Measurements from ENCODE around the gene DCBLD2.

The DCBLD2 gene

DNA sequence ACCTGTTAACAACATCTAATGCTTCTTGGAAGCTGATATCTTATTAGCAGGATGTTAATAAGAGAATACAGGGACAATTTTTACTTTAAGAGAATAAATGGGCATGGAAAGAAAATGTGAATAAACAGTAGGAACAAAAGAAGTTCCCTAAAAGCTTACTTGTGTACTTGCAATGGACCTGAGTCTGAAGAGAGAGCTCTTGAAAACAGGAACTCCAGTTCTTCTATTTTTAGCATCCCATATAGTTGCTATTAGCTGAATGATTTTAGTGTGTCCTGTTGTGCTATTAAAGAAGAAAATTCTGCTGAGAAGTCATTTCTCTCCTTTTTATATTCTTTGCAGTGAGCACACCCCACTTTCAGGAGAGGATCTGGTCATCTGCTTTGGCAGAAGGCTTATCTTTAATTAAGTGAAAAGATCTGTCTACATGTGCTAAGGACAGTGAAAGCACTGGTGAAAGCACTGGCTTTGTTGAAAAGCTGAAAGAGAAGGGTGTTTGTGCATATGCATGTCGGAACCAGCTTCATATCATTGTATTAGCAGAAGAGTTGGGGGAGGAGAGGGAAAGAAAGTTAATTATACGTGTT, 139.8 kb downstream of the DCBLD2 start:
- TF ChIP-seq POLR2AphosphoS5 (IDR thresholded peaks at IDR 0.05; ENCODE audit: low read depth), result no peak
- peak; percentile 96 for TF ChIP-seq SPI1 (IDR thresholded peaks at IDR 0.05; ENCODE audit: borderline replicate concordance, low read depth)
- Histone ChIP-seq H3K4me3 (replicated peaks; ENCODE audit: insufficient read depth, low read length) (no peak overlapping the region), H3K27me3 (ENCODE audit: insufficient read depth, poor library complexity, severe bottlenecking) (no peaks in the 10 kb centered on the region), H3K27ac (replicated peaks) (peak overlapping the region; percentile 75)
- DNase-seq (ENCODE audit: low read depth in 1 of 2, low spot score in 1 of 2), result peak in 1 of 2 experiments; percentile 31

- TF ChIP-seq SPI1 (IDR thresholded peaks at IDR 0.05; ENCODE audit: borderline replicate concordance, low read depth), result no peak
- TF ChIP-seq POLR2AphosphoS5 (IDR thresholded peaks at IDR 0.05; ENCODE audit: low read depth), result no peak
- TF ChIP-seq, protein P1, sequence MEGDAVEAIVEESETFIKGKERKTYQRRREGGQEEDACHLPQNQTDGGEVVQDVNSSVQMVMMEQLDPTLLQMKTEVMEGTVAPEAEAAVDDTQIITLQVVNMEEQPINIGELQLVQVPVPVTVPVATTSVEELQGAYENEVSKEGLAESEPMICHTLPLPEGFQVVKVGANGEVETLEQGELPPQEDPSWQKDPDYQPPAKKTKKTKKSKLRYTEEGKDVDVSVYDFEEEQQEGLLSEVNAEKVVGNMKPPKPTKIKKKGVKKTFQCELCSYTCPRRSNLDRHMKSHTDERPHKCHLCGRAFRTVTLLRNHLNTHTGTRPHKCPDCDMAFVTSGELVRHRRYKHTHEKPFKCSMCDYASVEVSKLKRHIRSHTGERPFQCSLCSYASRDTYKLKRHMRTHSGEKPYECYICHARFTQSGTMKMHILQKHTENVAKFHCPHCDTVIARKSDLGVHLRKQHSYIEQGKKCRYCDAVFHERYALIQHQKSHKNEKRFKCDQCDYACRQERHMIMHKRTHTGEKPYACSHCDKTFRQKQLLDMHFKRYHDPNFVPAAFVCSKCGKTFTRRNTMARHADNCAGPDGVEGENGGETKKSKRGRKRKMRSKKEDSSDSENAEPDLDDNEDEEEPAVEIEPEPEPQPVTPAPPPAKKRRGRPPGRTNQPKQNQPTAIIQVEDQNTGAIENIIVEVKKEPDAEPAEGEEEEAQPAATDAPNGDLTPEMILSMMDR (IDR thresholded peaks at IDR 0.05; ENCODE audit: insufficient read depth, low read length), result no peak
- TF ChIP-seq, protein P2, sequence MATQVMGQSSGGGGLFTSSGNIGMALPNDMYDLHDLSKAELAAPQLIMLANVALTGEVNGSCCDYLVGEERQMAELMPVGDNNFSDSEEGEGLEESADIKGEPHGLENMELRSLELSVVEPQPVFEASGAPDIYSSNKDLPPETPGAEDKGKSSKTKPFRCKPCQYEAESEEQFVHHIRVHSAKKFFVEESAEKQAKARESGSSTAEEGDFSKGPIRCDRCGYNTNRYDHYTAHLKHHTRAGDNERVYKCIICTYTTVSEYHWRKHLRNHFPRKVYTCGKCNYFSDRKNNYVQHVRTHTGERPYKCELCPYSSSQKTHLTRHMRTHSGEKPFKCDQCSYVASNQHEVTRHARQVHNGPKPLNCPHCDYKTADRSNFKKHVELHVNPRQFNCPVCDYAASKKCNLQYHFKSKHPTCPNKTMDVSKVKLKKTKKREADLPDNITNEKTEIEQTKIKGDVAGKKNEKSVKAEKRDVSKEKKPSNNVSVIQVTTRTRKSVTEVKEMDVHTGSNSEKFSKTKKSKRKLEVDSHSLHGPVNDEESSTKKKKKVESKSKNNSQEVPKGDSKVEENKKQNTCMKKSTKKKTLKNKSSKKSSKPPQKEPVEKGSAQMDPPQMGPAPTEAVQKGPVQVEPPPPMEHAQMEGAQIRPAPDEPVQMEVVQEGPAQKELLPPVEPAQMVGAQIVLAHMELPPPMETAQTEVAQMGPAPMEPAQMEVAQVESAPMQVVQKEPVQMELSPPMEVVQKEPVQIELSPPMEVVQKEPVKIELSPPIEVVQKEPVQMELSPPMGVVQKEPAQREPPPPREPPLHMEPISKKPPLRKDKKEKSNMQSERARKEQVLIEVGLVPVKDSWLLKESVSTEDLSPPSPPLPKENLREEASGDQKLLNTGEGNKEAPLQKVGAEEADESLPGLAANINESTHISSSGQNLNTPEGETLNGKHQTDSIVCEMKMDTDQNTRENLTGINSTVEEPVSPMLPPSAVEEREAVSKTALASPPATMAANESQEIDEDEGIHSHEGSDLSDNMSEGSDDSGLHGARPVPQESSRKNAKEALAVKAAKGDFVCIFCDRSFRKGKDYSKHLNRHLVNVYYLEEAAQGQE (IDR thresholded peaks at IDR 0.05; ENCODE audit: insufficient replicate concordance, low read depth), result no peak
- no peak for TF ChIP-seq GABPA (IDR thresholded peaks at IDR 0.05; ENCODE audit: low read depth)
- Histone ChIP-seq H3K4me3 (replicated peaks; ENCODE audit: insufficient read depth, low read length) (no peak overlapping the region), H3K27ac (replicated peaks) (no peak overlapping the region), H3K27me3 (ENCODE audit: insufficient read depth, poor library complexity, severe bottlenecking) (no peaks in the 10 kb centered on the region)
- DNase-seq (ENCODE audit: low read depth in 1 of 2, low spot score in 1 of 2), result no peak
These were observed 141.9 kb downstream of the DCBLD2 start for GRCh38 chr3:98759629-98760028.

DNA sequence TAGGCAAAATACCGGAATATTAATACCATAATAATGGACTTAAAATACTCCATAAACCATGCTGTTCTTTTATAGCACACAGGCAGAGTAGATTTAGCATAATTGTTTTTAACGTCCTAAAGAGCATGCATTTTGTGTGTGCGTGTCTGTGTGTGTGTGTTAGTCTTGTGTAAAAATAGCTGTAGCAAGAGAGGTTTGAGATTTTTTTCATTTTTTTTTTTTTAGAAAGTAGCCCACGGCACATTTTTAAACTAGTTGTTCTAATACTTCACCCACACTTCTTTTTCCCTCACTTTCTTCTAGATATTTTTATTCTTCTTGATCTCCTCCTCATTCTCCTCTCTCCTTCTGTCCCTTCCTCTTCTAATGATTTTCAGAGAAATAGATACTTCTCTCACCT, 145.9 kb downstream of the DCBLD2 start:
- no peak for DNase-seq (ENCODE audit: low read depth in 1 of 2, low spot score in 1 of 2)
- Histone ChIP-seq H3K27me3 (ENCODE audit: insufficient read depth, poor library complexity, severe bottlenecking) (no peaks in the 10 kb centered on the region), H3K27ac (replicated peaks) (no peak overlapping the region), H3K4me3 (replicated peaks; ENCODE audit: insufficient read depth, low read length) (no peak overlapping the region)
- TF ChIP-seq SPI1 (IDR thresholded peaks at IDR 0.05; ENCODE audit: borderline replicate concordance, low read depth) (no peak), GABPA (IDR thresholded peaks at IDR 0.05; ENCODE audit: low read depth) (no peak)

- H3K4me3 ChIP-seq (replicated peaks; ENCODE audit: insufficient read depth, low read length), result no peak overlapping the region
- H3K27me3 ChIP-seq (ENCODE audit: insufficient read depth, poor library complexity, severe bottlenecking), result no peaks in the 10 kb centered on the region
- H3K27ac ChIP-seq (replicated peaks), result no peak overlapping the region
- DNase-seq (ENCODE audit: low read depth in 1 of 2, low spot score in 1 of 2), result no peak
- TF ChIP-seq, protein P2 (IDR thresholded peaks at IDR 0.05; ENCODE audit: insufficient replicate concordance, low read depth), result no peak
- TF ChIP-seq POLR2AphosphoS5 (IDR thresholded peaks at IDR 0.05; ENCODE audit: low read depth), result no peak
- no peak for TF ChIP-seq GABPA (IDR thresholded peaks at IDR 0.05; ENCODE audit: low read depth)
These were observed 147.0 kb downstream of the DCBLD2 start for GRCh38 chr3:98754483-98754882.

DNA sequence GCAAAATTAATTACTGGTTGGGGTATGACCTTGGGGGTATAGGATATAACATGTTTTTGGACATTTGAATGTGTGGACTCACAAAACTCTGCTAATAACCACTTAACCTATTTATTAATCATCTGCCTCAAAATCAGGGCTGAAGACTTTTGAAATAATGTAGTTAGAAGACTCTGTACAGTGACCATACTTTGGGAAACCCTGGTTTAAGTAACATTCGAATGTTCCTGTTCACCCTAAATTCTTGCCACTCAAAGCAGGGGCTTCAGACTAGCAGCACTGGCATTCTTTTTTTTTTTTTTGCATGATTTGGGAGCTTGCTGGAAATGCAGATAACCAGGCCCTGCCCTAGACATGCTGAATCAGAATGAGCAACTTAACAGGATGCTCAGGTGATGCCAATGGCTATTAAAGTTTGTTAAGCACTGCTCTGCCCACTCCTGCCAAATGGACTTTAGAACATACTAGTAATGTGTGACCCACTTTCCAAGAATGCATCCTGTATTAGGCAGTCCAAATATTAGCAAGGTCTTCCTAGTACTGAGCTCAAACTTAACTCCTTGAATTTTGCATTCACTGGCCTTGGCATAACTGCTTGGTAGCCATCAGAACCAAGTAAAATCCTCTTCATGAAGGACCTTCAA, 151.1 kb downstream of the DCBLD2 start:
- Histone ChIP-seq H3K4me3 (replicated peaks; ENCODE audit: insufficient read depth, low read length) (no peak overlapping the region), H3K27me3 (ENCODE audit: insufficient read depth, poor library complexity, severe bottlenecking) (no peaks in the 10 kb centered on the region), H3K27ac (replicated peaks) (no peak overlapping the region)
- TF ChIP-seq, protein P1 (IDR thresholded peaks at IDR 0.05; ENCODE audit: insufficient read depth, low read length), result no peak
- TF ChIP-seq, protein P2 (IDR thresholded peaks at IDR 0.05; ENCODE audit: insufficient replicate concordance, low read depth), result no peak
- TF ChIP-seq POLR2AphosphoS5 (IDR thresholded peaks at IDR 0.05; ENCODE audit: low read depth), result no peak
- TF ChIP-seq GABPA (IDR thresholded peaks at IDR 0.05; ENCODE audit: low read depth), result no peak
- no peak for TF ChIP-seq SPI1 (IDR thresholded peaks at IDR 0.05; ENCODE audit: borderline replicate concordance, low read depth)
- no peak for DNase-seq (ENCODE audit: low read depth in 1 of 2, low spot score in 1 of 2)
